Astrocyte of the hippocampus (primary cell): Measurements from ENCODE around the gene SH3PXD2A.
A peak's percentile ranks its signal among the peaks of the same experiment; 100 is the strongest.

Experiments used
- DNase-seq: peaks from one replicate; pipeline ENCODE4 v3.0.0; 2011; ENCODE audit warnings: low read depth, low spot score

Gene SH3PXD2A

DNA sequence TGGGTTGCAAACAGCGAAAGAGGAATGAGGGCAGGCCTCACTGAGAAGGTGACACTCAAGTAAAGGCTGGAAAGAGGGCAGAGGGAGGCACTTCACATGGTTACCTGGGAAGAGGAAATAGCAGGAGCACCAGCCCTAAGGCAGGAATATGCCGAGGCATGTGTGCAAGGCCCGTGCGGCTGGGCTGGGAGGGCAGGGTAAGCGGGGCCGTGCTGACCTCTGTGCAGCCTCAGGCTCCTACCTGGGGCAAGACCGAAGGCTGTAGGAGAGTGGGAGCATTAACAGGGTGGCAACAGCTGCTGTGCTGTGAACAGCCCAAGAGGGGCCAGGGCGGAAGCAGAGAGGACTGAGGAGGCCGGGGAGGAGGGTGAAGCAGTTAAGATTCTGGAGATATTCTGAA is 24.0 kb upstream of the SH3PXD2A start:
- DNase-seq = no peak

DNA sequence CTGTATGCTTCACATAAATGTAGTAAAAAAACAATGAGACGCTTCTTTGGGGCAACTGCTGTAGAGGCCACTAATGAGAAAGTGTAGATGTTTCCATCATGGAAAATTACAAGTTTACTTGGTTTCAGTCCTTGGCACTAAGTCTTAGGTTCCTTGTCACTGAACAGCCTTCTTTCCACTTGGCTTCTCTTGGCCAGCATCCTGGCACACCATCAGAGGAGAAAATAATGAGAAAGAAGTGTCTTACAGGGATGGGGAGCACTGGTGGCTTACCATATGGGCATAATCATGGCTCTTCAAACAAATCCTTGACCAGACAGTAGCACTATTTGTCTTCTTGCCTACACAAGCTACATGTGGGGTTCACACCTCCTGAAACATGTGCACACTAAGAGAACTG is 22.5 kb upstream of the SH3PXD2A start:
- DNase-seq = no peak

- no peak for DNase-seq
Measured at GRCh38 chr10:103876155-103876554, 20.8 kb upstream of the SH3PXD2A start.

DNA sequence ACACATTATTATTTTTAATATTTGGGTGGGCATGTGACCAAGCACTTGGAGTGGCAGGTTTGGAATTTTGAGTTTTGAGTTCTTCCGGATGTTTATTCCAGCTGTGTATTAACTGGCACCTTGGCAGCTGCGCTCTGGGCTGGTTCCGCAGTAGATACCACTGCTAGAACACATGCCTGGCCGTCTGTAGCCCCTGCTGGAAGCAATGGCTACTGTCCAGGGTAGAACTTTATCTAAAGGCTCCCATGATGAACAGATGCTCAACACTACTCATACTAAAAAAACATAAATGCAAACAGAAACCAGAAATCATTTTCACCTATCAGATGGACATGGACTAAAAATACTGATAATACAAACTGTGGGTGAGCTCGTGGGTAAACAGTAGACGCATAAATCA is 19.4 kb upstream of the SH3PXD2A start:
- no peak for DNase-seq

- no peak for DNase-seq
Measured at GRCh38 chr10:103872137-103872931, 17.0 kb upstream of the SH3PXD2A start.

- no peak for DNase-seq
Measured at GRCh38 chr10:103871006-103871405, 15.6 kb upstream of the SH3PXD2A start.

DNA sequence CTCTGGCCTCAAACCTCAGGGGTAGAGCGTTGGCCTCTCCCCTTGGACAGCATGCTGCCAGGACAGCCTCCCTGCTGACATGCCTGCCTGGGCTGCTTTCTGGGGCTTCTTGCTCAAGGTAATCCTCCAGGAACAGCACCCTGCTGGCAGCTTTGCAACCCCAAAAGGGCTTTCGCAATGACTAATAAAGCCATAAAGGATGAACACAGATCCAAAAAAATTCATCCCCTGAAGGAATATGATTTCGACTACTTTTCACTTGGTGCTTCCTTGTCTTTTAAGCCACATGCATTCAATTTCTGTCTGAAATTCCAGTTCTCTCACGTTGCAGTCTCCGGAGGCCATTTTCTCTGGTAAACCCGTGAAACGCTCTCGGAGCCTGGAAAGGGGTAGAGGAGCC is 15.1 kb upstream of the SH3PXD2A start:
- DNase-seq = no peak

- DNase-seq = no peak
Measured at GRCh38 chr10:103869336-103869735, 14.0 kb upstream of the SH3PXD2A start.

- no peak for DNase-seq
Measured at GRCh38 chr10:103868200-103868599, 12.8 kb upstream of the SH3PXD2A start.

DNA sequence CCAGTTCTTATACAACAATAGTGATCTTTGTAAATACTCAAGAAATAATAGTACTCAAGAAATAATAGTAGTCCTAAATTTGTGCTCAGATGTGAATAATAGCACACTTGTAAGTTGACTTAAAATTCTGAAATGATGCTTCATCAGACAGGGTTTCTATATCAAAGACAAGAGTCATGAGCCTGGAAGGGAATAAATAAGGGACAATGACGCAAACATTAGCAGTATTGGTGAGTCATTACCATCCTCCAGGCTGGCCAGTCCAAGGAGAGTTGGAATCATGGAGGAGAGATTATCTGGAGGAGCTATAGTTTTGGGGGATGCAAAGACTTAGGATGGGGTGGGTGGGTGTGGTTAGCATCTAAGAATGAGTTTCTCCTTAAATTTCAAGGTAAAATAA is 6.1 kb upstream of the SH3PXD2A start:
- DNase-seq = no peak

DNA sequence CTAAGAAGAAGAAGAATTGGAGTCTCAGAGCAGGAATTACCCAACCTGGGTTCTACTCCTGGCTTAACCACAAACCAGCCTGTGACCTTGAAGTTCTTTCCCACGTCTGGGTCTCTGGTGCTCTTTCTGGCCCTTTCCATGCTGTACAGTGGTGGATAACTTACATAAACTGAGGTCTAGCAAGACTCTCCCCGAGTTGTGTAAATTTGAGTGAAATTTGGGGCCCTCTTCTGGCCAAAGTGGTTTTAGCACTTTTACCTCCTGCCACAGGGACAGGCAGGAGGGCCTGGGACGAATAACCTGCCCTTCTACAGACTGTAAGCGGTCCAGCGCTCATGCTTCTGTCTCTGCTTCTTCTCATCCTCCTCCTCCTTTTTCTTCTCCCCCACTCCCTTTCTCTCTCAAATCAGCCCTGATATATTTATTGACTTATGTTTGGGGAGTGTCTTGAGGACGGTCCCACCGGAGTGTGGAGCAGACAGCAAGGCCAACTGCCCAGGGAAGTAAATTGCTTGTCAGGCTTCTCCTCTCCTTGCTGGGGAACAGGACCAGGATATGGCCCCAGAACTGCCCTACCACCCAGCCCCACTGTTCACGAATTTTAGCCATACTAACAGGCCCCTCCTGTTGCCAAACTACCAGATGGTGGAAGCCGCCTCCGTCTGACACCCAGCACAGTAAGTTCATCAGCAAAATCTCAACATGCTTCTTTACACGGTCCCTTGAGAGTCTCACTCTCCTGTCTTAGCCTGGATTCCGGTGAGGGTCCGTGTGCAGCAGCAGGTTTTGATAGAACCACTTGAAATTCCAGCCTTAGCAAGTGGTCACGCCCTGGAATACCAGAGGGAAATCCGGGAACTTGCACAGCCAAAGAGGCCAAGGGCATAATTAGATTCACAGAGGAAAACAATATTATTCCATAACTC is 4.0 kb upstream of the SH3PXD2A start:
- peak; percentile 84 for DNase-seq

DNA sequence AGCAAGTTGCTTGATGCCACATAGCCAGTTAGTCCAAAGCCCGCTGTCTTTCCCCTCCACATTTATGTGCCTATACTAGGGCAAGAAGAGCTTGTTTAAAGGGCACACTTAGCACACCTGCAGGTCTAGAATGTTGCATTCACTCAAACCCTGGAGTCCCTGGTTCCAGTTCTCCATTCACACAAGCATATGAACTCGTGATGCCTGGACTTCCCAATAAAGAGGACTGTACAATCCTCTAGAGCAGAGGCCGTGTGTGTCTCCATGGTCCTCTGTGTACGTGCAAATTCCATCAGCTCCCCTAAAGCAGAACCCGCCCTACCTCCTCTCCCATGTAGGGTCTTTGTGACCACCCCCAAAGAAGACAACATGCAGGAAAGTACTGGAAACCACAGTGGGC is 3.0 kb upstream of the SH3PXD2A start:
- DNase-seq = no peak

DNA sequence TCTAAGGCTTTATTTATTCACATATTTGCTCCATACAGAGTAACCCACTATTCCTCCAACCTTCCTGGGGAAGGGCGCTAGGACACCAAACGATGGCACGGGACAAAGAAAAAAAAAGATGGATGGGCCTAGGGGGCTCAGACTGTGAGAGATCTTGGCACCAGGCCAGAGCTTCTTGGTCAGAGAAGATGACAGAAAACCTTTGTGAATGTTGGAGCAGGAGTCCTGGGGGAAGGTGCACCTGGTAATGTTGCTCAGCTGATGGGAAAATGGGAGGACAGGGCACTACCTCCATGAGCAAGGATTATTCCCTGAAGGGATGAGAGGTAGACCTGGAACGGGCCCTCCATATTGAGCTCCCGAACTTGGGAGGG is 1.4 kb upstream of the SH3PXD2A start:
- DNase-seq = no peak

GRCh38 chr10:103855852-103856796 is 748 bp upstream of the SH3PXD2A start:
- no peak for DNase-seq

DNA sequence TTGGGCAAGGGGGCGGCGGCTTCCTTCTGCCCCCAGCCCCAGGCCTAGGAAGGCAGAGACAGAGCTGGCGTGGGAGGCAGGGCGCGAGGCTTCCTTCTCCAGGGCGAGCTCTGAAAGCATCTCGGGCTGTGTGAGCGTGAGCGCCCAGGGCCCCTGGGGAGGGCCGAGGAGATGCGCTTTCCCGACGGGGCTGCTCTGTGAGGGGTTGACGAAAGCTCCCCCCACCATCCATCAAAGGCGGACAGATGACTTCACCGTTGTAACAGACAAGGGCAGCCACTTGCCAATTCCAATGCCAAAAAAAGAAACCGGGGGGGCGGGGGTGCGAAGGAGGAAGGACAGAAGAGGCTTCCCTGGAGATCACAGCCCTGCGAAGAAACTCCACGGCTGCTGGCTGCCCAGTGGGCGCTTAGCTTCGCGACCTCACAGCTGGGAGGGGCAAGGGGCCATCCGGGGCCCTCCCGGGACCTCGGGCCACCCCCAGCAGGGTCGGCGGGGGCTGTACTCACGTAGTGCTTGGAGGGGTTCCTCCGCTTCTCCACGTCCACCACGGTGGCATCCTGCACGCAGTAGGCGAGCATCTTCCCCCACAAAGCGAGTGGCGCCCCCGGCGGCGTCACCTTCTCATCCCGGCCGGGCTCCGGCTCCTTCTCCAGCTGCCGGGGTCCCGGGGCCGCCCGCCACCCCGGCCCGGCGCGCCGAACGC is 537 bp downstream of the SH3PXD2A start:
- DNase-seq = peak; percentile 57

- no peak for DNase-seq
Measured at GRCh38 chr10:103854265-103854685, 1.1 kb downstream of the SH3PXD2A start.

DNA sequence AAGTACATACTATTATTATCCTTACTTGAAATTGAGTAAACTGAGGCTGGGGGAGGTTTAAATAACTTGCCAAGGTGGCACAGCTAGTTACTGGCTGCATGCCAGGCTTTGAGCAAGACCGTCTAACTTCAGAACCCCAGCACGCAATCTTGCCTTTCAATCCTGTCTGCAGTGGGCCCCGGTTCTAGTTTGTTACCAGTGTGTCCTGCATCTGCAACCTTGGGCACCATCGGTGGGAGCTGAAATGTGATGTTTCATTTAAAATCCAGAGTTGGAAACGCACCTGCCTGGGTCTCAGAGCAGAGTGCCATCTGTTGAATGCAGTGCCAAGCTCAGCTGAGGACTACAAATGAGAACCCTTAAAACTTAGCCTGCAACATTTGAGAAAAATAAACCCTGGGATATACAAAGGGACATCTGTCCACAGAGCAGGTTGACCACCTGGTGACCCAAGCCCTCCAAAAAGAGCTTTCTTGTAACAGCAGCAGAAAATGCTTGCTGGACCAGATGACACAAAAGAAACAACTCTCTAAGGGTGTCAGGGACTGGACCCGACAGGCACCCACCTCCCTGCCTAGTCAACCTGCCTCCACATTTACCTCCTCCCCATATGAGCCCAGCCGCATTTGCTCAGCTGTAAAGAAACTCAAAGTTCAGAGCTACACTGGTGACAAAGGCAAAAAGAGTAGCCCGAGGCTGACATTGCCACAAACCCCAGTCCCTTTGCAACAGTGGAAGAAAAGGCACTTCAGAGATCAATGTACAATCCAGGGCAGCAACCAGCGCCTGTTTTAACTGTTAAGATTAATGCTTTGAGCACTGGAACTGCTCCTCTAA is 1.7 kb downstream of the SH3PXD2A start:
- DNase-seq = no peak

GRCh38 chr10:103852856-103853255 is 2.5 kb downstream of the SH3PXD2A start:
- DNase-seq = no peak

- peak; percentile 56 for DNase-seq
Measured at GRCh38 chr10:103852189-103852711, 3.1 kb downstream of the SH3PXD2A start.

DNA sequence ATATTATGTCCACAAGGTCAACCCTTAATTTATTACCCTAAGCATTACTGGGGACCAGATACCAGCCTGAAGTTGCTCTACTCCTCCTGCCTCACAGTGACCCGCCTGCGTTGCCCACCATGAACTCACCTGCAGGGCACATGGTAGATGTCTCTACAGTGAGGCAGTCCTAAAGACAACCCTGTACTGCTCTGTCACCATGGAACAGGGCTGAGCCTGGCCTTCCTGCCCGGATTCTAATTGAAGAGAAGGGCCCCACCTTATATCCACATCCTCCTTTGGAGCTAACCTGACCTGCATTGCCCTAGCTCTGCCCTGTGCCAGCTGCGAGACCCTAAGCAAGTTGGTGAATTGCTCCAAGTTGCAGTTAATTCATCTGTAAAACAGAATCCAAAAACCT is 4.1 kb downstream of the SH3PXD2A start:
- DNase-seq = no peak
